Type B pancreatic cell (in vitro differentiated cells): ENCODE data around the gene SCAI. TPM values are rescaled to one million over a fixed set of nuclear protein-coding genes. Genes with fewer than 3 reads are reported as not detected.

ENCODE experiments used
- DNase-seq: peaks from one replicate; pipeline ENCODE4 v3.0.0; 2021; ENCODE audit warnings: mixed read lengths; ENCODE audit not compliant: unreplicated experiment; ENCODE audit errors: extremely low spot score
- H3K27ac Mint-ChIP-seq: 2 replicates; pipeline ENCODE4 v1.8.0; 2021; ENCODE audit warnings: mild to moderate bottlenecking, mixed read lengths
- H3K27me3 Mint-ChIP-seq: 2 replicates; pipeline ENCODE4 v1.8.0; 2021; ENCODE audit warnings: mixed read lengths
- H3K36me3 Mint-ChIP-seq: 2 replicates; pipeline ENCODE4 v1.8.0; 2021; ENCODE audit warnings: mixed read lengths
- H3K4me1 Mint-ChIP-seq: one replicate; pipeline ENCODE4 v1.8.0; 2021; ENCODE audit warnings: mixed read lengths; ENCODE audit not compliant: unreplicated experiment
- H3K4me3 Mint-ChIP-seq: 2 replicates; pipeline ENCODE4 v1.8.0; 2021; ENCODE audit warnings: mild to moderate bottlenecking, mixed read lengths
- H3K9me3 Mint-ChIP-seq: 2 replicates; pipeline ENCODE4 v1.8.0; 2021; ENCODE audit warnings: mixed read lengths
- total RNA-seq: library from RNA; stranded (reverse); gene quantifications from 2 replicates; pipeline ENCODE4 v1.2.1, GENCODE V29; 2021; ENCODE audit warnings: low replicate concordance
- TF ChIP-seq, protein P1 (sequence below): fragments of 200-600 bp; sonication (generic); conservative IDR thresholded peaks from 2 replicates; pipeline ENCODE4 v1.5.0; 2021; ENCODE audit warnings: antibody characterized with exemption, mild to moderate bottlenecking

SCAI gene
- total RNA-seq, 1 donor from 2014 or later = 12.8 TPM

GRCh38 chr9:125156551-125156950 lies 13.2 kb upstream of the SCAI start:
- Mint-ChIP-seq H3K4me1 (peaks cover 4% of the 10 kb centered on the region), H3K36me3 (peaks cover 11% of the 10 kb centered on the region), H3K4me3 (no peak overlapping the region), H3K9me3 (no peaks in the 10 kb centered on the region), H3K27ac (no peak overlapping the region), H3K27me3 (no peaks in the 10 kb centered on the region)
- TF ChIP-seq, protein P1, sequence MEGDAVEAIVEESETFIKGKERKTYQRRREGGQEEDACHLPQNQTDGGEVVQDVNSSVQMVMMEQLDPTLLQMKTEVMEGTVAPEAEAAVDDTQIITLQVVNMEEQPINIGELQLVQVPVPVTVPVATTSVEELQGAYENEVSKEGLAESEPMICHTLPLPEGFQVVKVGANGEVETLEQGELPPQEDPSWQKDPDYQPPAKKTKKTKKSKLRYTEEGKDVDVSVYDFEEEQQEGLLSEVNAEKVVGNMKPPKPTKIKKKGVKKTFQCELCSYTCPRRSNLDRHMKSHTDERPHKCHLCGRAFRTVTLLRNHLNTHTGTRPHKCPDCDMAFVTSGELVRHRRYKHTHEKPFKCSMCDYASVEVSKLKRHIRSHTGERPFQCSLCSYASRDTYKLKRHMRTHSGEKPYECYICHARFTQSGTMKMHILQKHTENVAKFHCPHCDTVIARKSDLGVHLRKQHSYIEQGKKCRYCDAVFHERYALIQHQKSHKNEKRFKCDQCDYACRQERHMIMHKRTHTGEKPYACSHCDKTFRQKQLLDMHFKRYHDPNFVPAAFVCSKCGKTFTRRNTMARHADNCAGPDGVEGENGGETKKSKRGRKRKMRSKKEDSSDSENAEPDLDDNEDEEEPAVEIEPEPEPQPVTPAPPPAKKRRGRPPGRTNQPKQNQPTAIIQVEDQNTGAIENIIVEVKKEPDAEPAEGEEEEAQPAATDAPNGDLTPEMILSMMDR = no peak
- DNase-seq = no peak

DNA sequence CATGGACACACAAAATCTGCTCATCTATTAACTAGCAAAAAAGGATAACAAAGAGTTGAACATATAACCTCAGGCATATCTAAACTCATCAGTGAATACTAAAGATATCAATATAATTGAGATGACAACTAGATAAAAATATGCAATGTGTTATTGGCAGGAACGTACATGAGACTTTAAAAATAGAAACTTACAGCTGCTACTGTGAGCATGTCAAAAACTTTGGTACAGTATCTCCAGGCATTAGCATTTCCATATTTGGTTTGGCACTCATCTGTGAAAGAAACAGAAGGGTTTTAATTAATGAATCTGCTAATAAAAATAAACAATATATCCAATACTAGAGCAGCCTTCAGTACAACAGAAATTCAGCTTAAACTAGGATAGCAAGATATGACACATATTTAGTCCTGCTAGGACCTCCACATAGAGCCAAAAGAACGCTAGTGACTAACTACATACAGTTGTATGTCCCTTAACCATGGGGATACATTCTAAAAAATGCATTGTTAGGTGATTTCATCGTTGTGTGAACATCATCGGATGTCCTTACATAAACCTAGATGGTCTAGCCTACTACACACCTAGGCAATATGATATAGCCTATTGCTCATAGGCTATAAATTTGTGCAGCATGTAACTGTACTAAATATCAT lies 10.5 kb upstream of the SCAI start:
- Mint-ChIP-seq H3K4me1 (no peaks in the 10 kb centered on the region), H3K27me3 (no peaks in the 10 kb centered on the region), H3K27ac (no peak overlapping the region), H3K4me3 (no peak overlapping the region), H3K36me3 (peaks cover 14% of the 10 kb centered on the region), H3K9me3 (no peaks in the 10 kb centered on the region)
- TF ChIP-seq, protein P1 = no peak
- DNase-seq = no peak

DNA sequence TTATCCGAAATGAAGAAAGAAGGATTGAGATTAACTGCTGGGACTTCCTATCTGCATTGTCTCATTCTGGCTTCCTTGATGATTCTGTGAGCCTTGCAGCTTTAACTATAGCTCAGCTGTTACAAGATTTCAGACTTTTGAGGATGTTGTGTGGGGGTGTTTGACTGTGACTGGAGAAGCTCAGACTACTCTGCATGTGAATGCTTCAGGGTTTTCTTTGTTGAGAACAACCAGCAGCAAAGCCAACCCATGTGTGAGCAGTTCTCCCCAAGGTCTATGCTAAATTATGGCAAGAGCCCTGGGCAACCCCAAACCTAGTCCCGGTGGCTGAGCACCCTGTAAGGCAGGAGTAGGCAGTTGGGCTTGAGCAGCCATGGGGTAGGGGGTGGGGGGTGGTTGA lies 8.4 kb upstream of the SCAI start:
- Mint-ChIP-seq H3K9me3 (no peaks in the 10 kb centered on the region), H3K27me3 (no peaks in the 10 kb centered on the region), H3K4me1 (no peaks in the 10 kb centered on the region), H3K4me3 (no peak overlapping the region), H3K36me3 (peaks cover 14% of the 10 kb centered on the region), H3K27ac (no peak overlapping the region)
- no peak for DNase-seq
- TF ChIP-seq, protein P1 = no peak

DNA sequence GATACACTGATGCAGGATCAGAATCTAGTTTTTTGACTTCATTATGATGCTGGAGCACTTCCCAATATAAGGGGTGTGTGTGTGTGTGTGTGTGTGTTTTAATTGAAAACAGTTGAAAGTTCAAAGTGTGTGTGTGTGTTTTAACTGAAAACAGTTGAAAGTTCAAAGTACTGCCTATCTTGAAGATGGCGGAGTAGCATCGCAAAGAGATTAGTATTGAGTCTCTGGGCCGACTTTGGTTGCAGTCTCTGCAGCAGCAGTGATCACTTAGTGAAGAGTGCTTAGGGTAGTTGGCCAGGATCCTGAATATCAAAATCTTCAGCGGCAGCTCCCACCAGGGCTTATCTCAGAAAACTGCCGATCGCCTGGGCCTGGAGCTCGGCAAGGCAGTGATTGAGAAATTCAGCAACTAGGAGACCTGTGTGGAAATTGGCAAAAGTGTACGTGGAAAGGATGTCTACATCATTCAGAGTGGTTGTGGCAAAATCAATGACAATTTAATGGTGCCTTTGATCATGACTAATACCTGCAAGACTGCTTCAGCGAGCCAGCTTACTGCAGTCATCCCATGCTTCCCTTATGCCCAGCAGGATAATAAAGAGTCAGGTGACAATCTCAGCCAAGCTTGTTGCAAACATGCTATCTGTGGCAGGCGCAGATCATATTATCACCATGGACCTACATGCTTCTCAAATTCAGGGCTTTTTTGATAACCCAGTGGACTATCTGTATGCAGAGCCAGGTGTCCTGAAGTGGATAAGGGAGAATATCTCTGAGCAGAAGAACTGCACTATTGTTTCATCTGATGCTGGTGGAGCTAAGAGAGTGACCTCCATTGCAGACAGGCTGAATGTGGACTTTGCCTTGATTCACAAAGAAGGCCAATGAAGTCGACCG lies 7.3 kb upstream of the SCAI start:
- H3K4me1 Mint-ChIP-seq = no peaks in the 10 kb centered on the region
- H3K27ac Mint-ChIP-seq = no peak overlapping the region
- H3K9me3 Mint-ChIP-seq = no peaks in the 10 kb centered on the region
- no peak overlapping the region for H3K4me3 Mint-ChIP-seq
- DNase-seq = no peak
- H3K36me3 Mint-ChIP-seq = peaks cover 14% of the 10 kb centered on the region
- H3K27me3 Mint-ChIP-seq = no peaks in the 10 kb centered on the region
- TF ChIP-seq, protein P1 = no peak

DNA sequence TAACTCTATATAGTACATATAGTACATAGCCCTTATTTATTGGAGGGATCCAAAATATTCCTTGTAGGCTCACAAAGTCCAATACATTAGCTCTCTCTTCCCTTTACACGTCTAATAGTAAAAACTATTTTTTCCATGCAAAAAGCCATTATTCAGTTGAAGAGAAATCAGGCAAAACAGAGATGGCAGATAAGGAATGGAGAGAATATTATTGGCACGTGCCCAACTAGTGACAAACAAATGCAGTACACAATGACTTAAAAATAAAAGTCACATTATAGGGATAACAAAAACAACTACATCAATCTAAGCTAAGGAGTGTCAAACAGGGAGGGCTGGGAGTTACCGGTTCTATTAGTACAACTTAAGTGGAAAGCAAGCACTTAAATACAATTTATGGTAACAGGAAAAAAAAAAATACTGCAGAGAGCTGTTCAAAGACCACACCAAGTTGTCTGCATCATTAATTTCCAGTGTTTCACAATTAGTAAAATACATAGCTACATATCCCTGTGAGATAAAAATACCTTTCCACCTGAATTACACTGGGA lies 4.1 kb upstream of the SCAI start:
- Mint-ChIP-seq H3K27ac (no peak overlapping the region), H3K4me3 (no peak overlapping the region), H3K27me3 (no peaks in the 10 kb centered on the region), H3K9me3 (no peaks in the 10 kb centered on the region), H3K4me1 (peaks cover 7% of the 10 kb centered on the region), H3K36me3 (peaks cover 10% of the 10 kb centered on the region)
- no peak for DNase-seq
- TF ChIP-seq, protein P1 = no peak
